Measurements from ENCODE around the gene NLRP3. TPM values are rescaled to one million over a fixed set of nuclear protein-coding genes. Genes with fewer than 3 reads are reported as not detected.

The NLRP3 gene
- total RNA-seq, 2 experiments from 2014 or later = 7.8 to 8.5 TPM

DNA sequence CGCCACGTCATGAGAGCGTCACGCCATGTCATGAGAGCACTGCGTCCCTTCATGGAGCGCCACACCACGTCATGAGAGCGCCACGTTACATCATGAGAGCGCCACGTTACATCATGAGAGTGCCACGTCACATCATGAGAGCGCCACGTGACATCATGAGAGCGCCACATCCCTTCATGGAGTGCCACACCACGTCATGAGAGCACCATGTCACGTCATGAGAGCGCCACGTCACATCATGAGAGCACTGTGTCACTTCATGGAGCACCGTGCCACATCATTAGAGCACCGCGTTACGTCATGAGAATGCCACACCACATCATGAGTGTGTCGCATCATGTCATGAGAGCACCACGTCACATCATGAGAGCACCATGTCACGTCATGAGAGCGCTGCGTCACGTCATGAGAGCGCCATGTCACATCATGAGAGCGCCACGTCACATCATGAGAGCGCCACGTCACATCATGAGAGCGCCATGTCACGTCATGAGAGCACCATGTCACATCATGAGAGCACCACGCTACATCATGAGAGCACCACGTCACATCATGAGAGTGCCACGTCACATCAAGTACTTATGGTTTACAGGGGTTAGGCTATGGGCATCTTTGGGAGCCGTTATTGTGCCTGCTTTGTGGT is 9.8 kb upstream of the NLRP3 start:
- DNase-seq = no peak
- H3K4me1 Mint-ChIP-seq (ENCODE audit: low read depth) = peaks cover 40% of the 10 kb centered on the region
- intact Hi-C loops (cut with DNase I, micrococcal nuclease) = loop anchor here in 1 of 2 experiments (2.0 kb wide), 1 partner anchor 15 kb away; no protein-coding TSS in a partner anchor
- Histone ChIP-seq H3K27me3 (ENCODE audit: control insufficient read depth in 1 of 2, insufficient read depth in 2 of 2, low read length in 2 of 2) (no peaks in the 10 kb centered on the region), H3K27ac (ENCODE audit: low read depth in 1 of 2, low read length in 2 of 2) (peak overlapping the region in 1 of 2 donors; percentile 73), H3K9me3 (ENCODE audit: control insufficient read depth in 1 of 2, insufficient read depth in 1 of 2, low read length in 2 of 2) (no peaks in the 10 kb centered on the region), H3K4me1 (ENCODE audit: insufficient read depth, low read length) (peaks cover 43% of the 10 kb centered on the region), H3K4me3 (ENCODE audit: low read length) (no peak overlapping the region), H3K36me3 (ENCODE audit: insufficient read depth, low read length) (no peaks in the 10 kb centered on the region)
- H3K4me3 Mint-ChIP-seq = no peak overlapping the region
- H3K36me3 Mint-ChIP-seq (ENCODE audit: low read depth) = no peaks in the 10 kb centered on the region
- H3K27ac Mint-ChIP-seq = peak overlapping the region; percentile 81
- ChIA-PET CTCF (no interaction called here), POLR2A (no interaction called here)
- H3K9me3 Mint-ChIP-seq = no peaks in the 10 kb centered on the region
- H3K27me3 Mint-ChIP-seq = no peaks in the 10 kb centered on the region
- ATAC-seq (ENCODE audit: poor library complexity) = no peak
- TF ChIP-seq, protein P1, sequence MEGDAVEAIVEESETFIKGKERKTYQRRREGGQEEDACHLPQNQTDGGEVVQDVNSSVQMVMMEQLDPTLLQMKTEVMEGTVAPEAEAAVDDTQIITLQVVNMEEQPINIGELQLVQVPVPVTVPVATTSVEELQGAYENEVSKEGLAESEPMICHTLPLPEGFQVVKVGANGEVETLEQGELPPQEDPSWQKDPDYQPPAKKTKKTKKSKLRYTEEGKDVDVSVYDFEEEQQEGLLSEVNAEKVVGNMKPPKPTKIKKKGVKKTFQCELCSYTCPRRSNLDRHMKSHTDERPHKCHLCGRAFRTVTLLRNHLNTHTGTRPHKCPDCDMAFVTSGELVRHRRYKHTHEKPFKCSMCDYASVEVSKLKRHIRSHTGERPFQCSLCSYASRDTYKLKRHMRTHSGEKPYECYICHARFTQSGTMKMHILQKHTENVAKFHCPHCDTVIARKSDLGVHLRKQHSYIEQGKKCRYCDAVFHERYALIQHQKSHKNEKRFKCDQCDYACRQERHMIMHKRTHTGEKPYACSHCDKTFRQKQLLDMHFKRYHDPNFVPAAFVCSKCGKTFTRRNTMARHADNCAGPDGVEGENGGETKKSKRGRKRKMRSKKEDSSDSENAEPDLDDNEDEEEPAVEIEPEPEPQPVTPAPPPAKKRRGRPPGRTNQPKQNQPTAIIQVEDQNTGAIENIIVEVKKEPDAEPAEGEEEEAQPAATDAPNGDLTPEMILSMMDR (IDR thresholded peaks at IDR 0.05) = no peak

DNA sequence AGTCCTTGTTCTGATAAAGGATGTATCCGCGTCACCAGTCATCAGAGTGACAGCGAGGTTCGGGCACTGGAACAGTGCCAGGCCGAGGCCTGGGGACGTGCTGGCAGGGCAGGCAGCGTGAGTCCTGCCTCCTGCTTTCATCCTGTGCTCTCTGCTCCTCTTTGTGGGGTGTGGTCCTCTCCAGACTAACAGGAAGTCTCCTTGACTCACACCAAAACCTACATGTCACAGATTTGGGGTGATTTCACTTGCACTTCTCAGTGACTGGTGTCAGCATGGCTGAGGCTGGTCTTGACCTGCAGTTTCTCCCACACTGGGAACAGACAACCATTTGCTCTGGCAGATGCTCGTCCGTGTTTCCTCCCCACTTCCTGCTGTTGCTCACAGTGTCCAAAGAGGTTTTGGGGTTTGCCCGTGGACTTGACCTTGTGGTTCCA is 8.8 kb upstream of the NLRP3 start:
- no peaks in the 10 kb centered on the region for H3K9me3 Mint-ChIP-seq
- intact Hi-C loops (cut with DNase I, micrococcal nuclease) = loop anchor here in 1 of 2 experiments (2.0 kb wide), 1 partner anchor 16 kb away; no protein-coding TSS in a partner anchor
- Histone ChIP-seq H3K36me3 (ENCODE audit: insufficient read depth, low read length) (no peaks in the 10 kb centered on the region), H3K9me3 (ENCODE audit: control insufficient read depth in 1 of 2, insufficient read depth in 1 of 2, low read length in 2 of 2) (no peaks in the 10 kb centered on the region), H3K4me1 (ENCODE audit: insufficient read depth, low read length) (peaks cover 43% of the 10 kb centered on the region), H3K27ac (ENCODE audit: low read depth in 1 of 2, low read length in 2 of 2) (peak overlapping the region; percentile 62 to 73), H3K4me3 (ENCODE audit: low read length) (peak overlapping the region; percentile 40), H3K27me3 (ENCODE audit: control insufficient read depth in 1 of 2, insufficient read depth in 2 of 2, low read length in 2 of 2) (no peaks in the 10 kb centered on the region)
- peak overlapping the region; percentile 84 for H3K4me3 Mint-ChIP-seq
- peaks cover 40% of the 10 kb centered on the region for H3K4me1 Mint-ChIP-seq (ENCODE audit: low read depth)
- POLR2A ChIA-PET = interaction anchor here (0.7 to 1.0 kb wide), 2 partner anchors 9 to 17 kb away, joined by 3 read pairs; partner anchors contain the start of gene NLRP3
- CTCF ChIA-PET = no interaction called here
- ATAC-seq (ENCODE audit: poor library complexity) (peak; percentile 92), DNase-seq (peak; percentile 32 to 90 (median 73))
- no peaks in the 10 kb centered on the region for H3K27me3 Mint-ChIP-seq
- H3K27ac Mint-ChIP-seq = peak overlapping the region; percentile 81
- no peaks in the 10 kb centered on the region for H3K36me3 Mint-ChIP-seq (ENCODE audit: low read depth)
- TF ChIP-seq, protein P1 (IDR thresholded peaks at IDR 0.05) = no peak

DNA sequence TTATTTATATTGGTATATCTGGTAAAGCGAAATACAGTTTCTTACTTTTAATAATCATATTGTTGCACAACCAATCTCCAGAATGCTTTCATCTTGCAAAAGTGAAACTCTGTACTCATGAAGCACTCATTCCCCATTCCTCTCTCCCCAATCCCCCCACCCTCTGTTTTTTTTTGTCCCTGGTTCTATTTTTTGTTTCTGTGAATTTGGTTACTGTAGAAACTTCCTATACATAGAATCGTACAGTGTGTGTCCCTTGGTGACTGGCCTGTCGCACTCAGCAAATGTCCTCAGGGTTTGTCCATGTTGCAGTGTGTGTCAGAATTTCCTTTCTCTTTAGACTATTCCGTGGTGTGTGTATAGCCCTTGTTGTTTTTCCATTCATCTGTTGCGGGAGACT is 7.9 kb upstream of the NLRP3 start:
- no peaks in the 10 kb centered on the region for H3K9me3 Mint-ChIP-seq
- Histone ChIP-seq H3K4me1 (ENCODE audit: insufficient read depth, low read length) (peaks cover 43% of the 10 kb centered on the region), H3K36me3 (ENCODE audit: insufficient read depth, low read length) (no peaks in the 10 kb centered on the region), H3K27ac (ENCODE audit: low read depth in 1 of 2, low read length in 2 of 2) (peak overlapping the region in 1 of 2 donors; percentile 73), H3K9me3 (ENCODE audit: control insufficient read depth in 1 of 2, insufficient read depth in 1 of 2, low read length in 2 of 2) (no peaks in the 10 kb centered on the region), H3K27me3 (ENCODE audit: control insufficient read depth in 1 of 2, insufficient read depth in 2 of 2, low read length in 2 of 2) (no peaks in the 10 kb centered on the region), H3K4me3 (ENCODE audit: low read length) (peak overlapping the region; percentile 40)
- POLR2A ChIA-PET = interaction anchor here (1.0 kb wide), 1 partner anchor 8 kb away, joined by 3 read pairs; the partner anchor contains the start of gene NLRP3
- TF ChIP-seq, protein P1 (IDR thresholded peaks at IDR 0.05) = no peak
- ATAC-seq (ENCODE audit: poor library complexity) (no peak), DNase-seq (peak in 3 of 14 experiments; percentile 30 to 50 (median 44))
- intact Hi-C loops (cut with DNase I, micrococcal nuclease) = no loop called here
- H3K27me3 Mint-ChIP-seq = no peaks in the 10 kb centered on the region
- peak overlapping the region; percentile 81 for H3K27ac Mint-ChIP-seq
- peaks cover 40% of the 10 kb centered on the region for H3K4me1 Mint-ChIP-seq (ENCODE audit: low read depth)
- no peaks in the 10 kb centered on the region for H3K36me3 Mint-ChIP-seq (ENCODE audit: low read depth)
- peak overlapping the region; percentile 84 for H3K4me3 Mint-ChIP-seq
- CTCF ChIA-PET = no interaction called here

Measured in CD4-positive, alpha-beta T cell (primary cell).